Umbilical cord (tissue), 2 donors: ENCODE results near the gene ENO3. TPM values are rescaled to one million over a fixed set of nuclear protein-coding genes. Genes with fewer than 3 reads are reported as not detected.

Source experiments
- DNase-seq: peaks from one replicate; pipeline ENCODE4 v3.0.0-alpha.2; 2015; ENCODE audit warnings: low spot score
- total RNA-seq: library from RNA; depleted of rRNA; stranded (reverse); fragments of >200 nt; gene quantifications from one replicate; pipeline ENCODE4 v1.2.3, GENCODE V29; 2014; ENCODE audit warnings: low replicate concordance; ENCODE audit not compliant: insufficient read depth

The ENO3 gene
- total RNA-seq, 1 donor from 2014 or later, result 12.0 TPM

DNA sequence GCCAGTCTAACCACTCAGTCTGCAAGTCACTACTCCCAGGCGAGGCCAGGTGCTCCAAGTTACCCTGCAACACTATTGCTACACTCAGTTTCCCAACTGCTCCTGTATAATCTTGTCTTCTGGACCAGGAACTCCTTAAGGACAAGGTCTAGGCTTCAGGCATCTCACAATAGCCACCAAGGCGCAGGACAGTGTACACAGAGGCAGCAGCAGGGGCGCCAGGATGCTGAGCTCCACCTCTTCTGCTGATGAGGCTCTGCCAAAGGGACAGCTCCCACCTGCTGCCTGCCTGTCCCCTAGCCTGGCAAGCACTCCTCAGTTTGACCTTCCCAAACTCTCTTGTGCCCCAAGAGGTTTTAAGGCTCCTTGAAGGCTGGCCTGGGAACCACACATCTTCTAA is 14.5 kb upstream of the ENO3 start:
- DNase-seq, result no peak

DNA sequence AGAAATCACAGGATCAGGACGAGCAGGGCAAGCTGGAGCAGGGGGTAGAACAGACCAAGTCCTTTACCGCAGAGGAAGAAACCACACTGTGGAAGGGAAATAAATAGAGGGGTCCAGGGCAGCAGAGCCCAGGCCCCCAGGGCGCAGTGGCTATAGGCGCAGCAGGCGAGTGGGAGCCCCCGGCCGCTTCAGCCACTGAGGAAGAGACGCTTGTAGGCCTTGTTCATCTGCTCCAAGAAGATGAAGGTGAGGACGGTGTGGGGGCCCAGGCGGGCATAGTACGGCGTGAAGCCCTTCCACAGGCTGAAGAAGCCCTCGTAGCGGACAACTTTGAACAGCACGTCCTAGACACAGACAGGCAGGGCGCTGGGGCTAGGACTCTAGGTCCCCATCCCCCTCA is 13.4 kb upstream of the ENO3 start:
- DNase-seq, result no peak

DNA sequence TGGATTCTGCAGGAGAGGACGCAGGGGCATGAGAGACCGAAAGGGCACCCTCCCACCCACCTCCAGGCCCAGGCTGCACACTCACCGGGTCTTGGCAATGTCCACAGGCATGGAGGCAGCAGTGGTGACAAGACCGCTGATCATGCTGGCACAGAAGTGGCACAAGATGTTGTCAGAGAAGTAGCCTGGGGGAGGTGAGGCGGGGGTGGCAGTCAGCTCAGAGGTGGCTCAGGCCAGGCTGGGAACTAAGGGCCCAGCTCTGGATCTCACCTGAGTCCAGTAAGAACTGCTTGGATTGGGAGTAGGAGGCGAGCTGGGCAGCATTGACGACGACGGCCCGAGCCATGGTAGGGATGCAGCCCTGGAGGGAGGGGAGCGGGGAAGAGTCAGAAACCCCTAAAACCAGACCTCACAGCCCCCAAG is 12.8 kb upstream of the ENO3 start:
- DNase-seq, result no peak

DNA sequence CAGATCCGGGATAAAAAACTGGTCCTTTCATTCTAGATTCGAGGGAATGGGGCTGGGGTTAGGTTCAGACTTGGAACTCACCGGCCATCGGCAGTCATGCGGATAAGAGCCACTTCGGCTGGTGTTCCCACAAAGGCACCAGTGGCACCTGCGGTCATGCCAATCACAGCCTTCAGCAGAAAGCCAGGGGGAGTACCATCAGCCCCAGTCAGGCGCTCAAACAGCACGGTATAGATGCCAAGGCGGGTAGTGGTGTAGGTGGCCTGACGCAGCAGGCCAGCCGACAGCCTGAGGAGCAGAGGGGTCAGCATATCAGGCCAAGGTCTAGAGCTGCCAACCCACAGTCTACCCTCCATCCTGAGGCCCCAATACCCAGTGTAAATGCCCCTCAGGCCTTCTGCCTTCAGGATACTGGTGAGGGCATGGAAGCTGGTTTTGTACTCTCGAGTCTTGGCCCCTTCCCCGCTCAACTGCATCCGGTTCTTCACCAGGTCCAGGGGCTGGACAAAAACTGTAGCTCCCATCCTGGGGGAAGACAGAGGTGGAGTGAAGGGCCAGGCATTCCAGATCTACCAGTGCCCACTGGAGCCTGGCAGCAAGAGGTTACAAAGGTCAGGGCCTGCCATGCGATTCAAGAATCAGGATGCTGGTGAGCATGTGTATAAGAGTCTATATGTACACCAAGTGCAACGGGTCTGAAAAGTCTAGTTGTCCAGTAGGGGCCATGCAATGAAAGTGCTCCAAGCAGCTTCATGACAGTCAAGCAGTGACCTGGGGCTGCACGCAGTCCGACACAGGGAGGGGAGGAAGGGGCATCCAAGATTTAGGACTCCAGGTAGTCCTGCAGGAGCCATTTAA is 12.0 kb upstream of the ENO3 start:
- DNase-seq, result no peak

DNA sequence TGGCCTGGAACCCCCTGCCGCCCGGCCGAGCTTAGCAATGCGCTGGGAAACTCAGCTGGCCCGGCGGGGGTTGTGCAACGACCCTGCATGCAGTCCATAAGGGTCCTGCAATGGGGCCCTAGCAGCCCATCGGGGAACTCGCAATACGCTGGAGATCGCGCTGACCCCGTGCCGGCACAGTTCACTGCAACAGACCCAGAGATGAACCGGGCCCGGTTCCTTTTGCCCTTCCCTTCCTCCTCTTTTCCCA is 11.4 kb upstream of the ENO3 start:
- DNase-seq, result no peak

DNA sequence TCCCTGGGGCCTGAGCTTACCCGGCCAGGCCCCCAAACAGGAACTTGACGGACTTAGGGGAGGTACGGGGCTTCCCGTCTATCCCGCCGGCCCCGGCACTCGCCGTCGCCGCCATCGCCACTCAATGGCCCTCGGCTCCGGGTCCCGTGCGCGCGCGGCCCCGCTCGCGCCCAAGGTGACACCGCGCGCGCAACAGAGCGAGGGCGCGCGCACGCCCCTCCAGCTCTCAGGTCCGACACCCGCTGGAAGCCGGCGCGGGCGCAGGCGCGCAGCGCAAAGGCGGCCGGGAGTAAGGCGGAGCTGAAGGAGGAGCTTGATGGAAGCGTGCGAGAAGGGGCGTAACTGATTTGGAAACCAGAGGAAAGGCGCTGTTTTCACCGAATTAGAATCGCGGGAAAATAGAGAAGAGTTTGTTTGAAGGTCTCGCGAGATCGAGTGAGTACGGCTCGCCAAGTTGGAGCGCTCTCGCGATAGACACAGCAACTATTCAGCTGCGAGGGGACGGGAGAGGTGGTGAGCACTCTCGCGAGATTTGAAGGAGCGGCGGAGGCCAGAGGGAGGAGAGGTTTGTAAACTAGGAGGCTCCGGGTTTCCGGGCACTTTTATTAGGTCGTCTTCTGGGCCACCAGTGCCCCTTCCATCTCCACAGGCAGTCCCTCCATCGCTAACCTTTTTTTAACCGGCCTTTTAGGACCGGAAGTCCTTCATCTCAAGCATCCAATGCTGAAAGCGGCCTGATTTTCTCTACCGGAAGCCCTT is 10.9 kb upstream of the ENO3 start, which contains the start of the genes RNF167 and SLC25A11:
Gene RNF167 (plus strand): TSS at position 473 of the 759 bp plus-strand sequence. CDS start 642 bp downstream, outside the sequence.
Gene SLC25A11 (minus strand): TSS at position 251 of the 759 bp plus-strand sequence. CDS start 136 bp downstream, at position 115.
- peak; percentile 100 for DNase-seq

DNA sequence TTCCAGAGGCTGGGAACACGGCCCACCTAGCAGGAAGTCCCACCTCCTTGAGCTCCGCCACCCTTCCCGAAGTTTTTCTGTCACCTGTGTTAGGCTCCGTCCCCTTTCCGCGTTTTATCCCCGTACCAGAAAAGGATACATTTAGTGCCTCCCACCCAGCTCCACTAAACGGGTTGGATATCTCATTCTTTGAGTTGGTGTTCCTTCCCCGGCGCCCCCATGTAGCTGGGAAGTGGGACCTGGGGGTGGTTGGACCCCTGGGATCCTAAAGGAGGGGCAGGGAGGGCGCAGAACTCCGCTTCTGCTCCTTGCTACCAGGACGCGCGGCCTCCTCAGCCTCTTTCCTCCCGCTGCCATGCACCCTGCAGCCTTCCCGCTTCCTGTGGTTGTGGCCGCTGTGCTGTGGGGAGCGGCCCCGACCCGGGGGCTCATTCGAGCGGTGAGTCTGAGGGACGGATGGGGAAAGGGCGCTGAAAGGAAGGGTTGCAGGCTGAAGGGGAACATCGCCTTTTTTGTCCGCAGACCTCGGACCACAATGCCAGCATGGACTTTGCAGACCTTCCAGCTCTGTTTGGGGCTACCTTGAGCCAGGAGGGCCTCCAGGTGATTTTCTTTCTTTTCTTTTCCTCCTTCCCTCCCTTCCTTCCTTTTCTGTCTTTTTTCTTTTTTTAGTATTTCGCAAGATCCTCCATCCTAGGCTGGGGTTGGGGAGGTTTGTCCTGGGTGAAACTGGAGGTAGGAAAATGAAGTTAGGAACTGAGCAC is 10.2 kb upstream of the ENO3 start:
- no peak for DNase-seq

DNA sequence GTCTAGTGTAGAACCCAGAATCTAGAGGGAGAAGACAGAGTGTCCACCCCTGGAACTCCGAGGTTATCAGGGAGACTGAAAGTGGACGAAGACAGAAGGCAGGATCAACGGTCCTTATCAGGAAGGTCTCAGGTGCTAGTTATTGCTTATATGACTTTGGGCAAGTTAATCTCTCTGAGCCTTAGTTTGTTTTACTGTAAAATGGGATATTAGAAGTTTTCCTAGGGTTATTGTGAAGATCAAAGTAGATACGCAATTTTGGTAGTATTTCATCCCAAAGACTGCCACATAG is 9.7 kb upstream of the ENO3 start:
- no peak for DNase-seq

DNA sequence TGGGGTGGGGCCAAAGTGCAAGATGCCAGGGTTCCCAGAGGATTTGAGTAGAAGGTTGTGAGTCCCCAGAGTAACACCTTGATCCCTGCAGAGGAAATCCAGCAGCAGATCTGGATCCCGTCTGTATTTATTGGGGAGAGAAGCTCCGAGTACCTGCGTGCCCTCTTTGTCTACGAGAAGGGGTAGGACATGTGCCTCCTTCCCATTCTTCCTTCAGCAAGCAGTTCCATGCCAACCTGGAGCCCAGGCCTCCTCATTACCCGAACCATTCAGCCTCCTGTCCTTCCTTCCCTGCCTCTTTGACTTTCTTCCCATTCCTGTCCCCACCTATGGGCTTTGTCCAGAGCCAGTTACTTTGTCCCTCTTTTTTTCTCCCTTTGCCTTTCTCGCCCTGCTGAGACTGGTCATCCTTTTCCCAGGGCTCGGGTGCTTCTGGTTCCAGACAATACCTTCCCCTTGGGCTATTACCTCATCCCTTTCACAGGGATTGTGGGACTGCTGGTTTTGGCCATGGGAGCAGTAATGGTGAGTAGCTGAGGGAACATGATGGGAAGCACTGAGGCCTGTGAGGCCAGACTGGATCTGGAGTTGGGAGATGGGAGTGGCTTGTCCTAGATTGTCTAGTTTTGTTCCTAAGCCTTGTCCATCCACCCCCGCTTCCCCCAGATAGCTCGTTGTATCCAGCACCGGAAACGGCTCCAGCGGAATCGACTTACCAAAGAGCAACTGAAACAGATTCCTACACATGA is 8.0 kb upstream of the ENO3 start:
- no peak for DNase-seq

DNA sequence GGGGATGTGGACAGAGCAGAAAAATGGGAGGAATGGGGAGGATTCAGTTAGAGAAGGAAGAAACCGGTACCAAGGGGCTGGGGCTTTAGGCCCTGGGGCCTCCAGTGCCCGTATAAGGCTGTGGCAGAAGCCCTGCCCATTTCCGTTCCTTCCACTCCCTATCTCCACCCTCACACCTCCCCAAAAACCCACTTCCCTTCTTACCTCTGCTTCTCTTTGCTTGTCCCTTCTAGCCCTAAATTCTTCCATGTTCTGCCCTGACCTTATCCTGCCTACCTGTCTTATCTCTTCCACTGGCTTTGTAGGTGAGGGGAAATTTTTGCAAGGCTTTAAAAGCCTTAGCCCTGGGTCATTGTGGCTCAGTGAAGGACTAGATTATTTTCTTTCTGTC is 6.8 kb upstream of the ENO3 start:
- no peak for DNase-seq

DNA sequence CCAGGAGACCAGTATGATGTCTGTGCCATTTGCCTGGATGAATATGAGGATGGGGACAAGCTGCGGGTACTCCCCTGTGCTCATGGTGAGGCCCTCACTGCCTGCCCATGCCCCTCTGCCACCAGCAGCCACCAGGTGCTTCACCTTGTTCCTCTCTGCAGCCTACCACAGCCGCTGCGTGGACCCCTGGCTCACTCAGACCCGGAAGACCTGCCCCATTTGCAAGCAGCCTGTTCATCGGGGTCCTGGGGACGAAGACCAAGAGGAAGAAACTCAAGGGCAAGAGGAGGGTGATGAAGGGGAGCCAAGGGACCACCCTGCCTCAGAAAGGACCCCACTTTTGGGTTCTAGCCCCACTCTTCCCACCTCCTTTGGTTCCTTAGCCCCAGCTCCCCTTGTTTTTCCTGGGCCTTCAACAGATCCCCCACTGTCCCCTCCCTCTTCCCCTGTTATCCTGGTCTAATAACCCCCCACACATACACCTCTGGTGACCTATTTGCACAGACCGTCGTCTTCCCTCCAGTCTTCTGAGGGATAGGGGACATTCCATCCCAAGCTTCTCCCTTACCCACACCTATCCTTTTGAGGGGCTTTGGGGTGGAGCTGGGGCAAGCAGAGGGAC is 6.3 kb upstream of the ENO3 start:
- no peak for DNase-seq

DNA sequence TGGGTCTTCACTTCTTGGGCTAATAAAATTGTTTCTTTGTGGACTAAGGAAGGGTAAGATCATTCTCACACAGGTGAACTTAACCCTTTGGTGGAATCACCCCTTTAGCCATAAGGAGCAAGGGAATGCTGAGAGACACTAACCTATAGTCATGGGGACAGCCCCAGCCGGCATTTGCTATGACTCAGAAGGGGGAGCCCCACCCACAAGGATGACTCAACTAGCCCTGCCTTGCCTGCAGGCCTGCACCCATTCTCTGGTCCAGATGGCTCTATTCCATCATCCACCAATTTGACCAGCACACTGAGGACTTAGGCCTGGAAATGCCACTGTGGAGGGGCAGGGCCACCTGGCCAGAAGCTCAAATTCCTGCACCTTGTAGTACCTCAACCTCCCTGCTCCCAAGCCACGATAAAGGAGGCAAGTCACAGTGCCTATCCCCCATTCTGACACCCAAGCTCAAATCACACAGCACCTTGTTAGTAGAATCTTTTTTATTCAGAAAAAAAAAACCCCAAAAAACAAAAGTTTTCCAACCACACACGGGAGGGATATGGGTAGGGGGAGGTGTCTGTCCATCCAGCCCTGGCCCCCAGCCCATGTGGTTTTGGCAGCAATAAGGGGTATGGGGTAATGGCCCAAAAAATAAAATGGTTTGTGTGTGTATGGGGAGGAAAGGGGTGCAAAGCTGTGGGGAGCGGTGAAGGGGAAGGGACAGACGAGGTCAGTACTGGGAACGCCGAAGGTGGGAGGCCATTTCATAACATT is 5.6 kb upstream of the ENO3 start:
- DNase-seq, result peak; percentile 74

DNA sequence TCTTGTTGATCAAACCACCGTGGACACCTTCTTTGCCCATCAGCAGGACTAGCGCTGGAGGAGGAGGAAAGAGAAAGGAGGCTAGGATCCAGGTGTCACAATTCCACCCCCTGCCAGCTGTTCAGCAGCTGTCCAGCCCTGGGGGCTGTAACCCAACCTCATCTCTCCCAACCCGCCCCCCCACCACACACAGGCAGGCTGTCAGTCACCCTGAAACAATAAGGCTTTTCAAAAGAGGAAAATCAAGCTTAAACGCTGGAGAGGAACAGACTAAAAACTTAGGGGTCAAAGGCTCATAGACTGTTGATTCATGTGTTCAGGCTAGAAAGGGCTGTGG is 5.0 kb upstream of the ENO3 start:
- DNase-seq, result no peak

DNA sequence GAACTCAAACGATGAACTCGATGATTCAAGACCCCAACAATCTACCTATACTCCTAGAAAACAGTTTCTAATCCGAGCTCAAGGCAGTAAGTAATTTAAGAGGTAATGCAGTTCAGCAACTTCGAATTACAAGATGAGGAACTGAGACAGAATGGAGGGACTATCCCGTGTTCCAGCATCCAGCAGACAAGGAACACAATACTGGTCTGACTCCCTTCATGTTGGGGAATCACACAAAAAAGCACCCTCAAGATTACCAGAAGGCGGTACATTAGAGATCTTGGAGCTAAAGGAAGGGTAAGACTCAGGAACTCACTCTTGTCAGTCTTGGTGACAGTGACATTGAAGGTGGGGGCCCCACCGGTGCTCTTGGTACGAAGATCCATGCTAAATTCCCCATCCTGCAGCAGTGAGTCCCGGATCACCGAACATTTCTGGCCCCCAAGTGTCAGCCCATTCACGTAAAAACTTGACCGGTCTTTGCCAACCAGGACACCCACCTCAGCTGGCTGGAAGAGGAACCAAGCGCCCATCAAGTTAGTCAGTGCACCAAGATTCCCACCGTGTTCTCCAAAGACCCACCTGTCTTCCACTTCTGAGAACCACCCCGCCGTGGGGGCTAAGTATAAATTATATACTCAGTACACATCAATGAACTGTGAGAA is 4.5 kb upstream of the ENO3 start:
- no peak for DNase-seq

DNA sequence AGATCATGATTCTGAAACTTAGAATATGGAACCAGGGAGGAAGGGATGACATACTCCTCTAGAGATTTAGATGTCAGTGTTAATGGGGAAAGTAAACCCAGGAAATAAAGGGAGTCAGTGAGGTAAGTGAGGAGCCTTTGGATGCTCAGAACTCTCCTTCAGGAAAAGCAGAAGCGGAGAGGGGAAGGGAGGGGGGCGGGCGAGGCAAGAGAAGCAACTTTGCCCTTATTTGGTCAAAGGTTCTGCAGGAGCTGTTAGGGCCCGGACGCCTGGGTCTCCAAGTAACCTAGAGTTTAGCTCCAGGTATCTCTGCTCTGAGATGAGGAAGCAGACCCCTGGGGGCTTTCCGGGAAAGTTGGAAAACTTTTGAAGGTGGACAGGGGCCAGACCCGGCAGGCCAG is 3.9 kb upstream of the ENO3 start:
- DNase-seq, result peak; percentile 50

DNA sequence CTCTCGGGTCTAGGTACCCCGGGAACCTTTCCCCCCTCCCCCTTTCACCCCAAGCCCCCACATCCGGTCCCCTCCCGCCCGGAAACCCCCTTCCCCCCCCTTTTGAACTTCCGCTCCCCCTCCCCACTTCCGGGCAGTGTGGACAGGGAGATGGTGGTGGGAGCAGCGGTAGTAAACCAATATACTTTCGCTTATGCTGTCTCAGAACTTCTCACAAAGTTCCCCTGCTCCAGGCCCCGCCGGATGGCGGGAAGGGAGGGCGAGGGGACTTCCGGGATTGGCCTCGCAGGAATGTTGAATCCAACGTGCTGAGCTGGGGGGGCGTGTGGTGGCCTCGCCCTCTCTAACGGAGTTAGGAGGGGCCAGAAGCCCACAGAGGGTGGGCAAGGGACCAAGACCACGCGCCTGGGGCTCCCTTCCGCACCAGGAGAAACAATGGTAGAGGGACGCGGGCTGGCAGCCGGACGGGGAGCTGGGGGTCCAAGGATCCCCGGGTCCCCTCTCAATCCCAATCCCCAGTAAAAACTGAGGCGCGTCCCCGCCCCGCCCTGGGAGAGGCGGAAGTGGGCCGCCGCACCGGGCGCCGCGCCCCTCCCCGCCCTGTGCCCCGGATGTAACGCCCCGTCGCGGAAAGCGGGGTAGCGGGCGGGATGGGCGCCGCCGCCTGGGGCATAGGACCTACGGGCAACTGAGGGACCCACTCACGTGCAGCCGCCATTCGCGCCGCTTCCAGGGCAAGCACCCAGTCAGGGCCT is 3.3 kb upstream of the ENO3 start:
- DNase-seq, result peak; percentile 72

DNA sequence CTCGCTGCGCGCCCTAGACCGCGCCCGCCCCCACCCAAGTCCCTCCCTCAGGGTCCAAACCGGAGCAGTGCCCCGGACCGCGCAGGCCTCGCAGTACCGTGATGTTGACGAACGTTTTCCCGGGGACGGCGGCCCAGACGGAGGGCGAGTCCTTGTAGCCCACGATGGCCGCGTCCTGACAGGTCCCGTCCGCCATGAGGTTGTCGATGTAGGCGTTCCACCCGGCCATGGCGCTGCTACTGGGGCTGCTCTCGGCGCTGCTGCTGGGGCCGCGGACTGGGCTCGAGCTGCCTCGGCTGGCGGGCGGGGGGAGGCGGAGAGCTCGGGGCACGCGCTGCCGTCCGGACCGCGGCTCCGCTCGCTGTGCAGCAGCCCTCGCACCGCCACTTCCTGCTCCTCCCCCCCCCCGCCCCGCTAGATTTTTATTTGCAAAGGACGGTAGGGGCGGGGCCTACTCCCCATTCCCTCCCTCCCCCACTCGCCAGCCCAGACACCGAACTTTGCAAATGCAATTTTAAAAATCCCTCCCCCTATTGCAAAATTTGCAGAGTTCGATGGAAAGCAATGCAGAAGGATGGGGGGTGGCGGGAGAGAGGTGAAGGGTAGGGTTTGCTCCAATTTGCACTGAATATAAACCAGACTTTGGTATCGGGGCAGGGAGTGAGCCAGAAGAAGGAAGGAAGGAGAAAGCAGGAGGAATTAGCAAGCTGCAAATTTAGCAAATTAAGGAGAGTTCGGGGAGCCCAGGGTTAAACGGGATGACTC is 2.6 kb upstream of the ENO3 start, which contains the start of gene PFN1:
Gene PFN1 (minus strand): TSS at position 365 of the 765 bp plus-strand sequence. CDS start 136 bp downstream, at position 229.
- peak; percentile 95 for DNase-seq

DNA sequence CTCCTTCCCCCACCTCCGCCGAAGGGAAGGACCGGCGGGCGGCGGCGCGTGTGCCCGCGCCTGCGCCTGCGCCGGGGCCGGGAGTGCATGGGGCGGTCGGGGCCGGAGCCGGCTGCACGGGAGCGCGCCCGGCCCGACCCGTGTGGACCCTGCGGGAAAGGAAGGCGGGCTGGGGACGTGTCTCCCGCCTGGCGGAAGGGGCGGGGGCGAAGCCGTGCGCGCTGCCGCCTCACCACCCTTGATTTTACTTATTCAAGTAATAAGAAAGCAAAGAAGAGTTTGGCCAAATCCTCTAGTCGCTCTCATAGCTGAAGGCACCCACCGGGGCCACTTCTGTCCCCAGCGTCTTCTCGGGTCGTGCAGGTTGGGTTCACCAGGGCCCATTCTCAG is 2.0 kb upstream of the ENO3 start:
- DNase-seq, result peak; percentile 95
